Measurements from ENCODE around the gene SNORC. TPM values are rescaled to one million over a fixed set of nuclear protein-coding genes. Genes with fewer than 3 reads are reported as not detected.

SNORC gene
- polyA plus RNA-seq, 1 donor from 2014 or later: 0.68 TPM

DNA sequence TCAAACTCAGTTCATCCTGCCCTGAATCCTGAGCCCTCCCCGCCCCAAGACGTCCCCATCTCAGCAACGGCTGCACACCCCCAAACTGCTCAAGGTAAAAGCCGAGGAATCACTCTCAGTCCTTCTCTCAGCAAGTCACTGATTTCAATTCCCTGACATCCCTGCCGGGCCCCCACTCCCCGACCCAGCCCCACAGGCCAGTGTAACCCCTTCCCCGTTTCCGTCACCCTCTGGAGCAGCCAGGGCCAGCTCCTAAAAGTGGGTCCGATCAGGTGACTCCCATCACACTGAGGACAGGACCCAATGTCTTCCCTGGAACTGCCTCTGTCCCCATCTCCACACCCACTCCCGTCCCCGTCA is 20.5 kb downstream of the SNORC start:
- H3K9ac ChIP-seq (ENCODE audit: low read length): no peak overlapping the region
- H4K20me1 ChIP-seq (ENCODE audit: insufficient read depth): no peaks in the 10 kb centered on the region
- no peaks in the 10 kb centered on the region for H3F3A ChIP-seq (ENCODE audit: insufficient read depth, low read length, poor library complexity, severe bottlenecking)
- H3K9me3 ChIP-seq (ENCODE audit: low read length): no peaks in the 10 kb centered on the region
- no peak overlapping the region for H3K27ac ChIP-seq (ENCODE audit: low read length)
- H3K4me2 ChIP-seq (ENCODE audit: low read length): no peak overlapping the region
- no peaks in the 10 kb centered on the region for H3K79me2 ChIP-seq (replicated peaks; ENCODE audit: insufficient read depth, low read length)
- TF ChIP-seq, protein P1, sequence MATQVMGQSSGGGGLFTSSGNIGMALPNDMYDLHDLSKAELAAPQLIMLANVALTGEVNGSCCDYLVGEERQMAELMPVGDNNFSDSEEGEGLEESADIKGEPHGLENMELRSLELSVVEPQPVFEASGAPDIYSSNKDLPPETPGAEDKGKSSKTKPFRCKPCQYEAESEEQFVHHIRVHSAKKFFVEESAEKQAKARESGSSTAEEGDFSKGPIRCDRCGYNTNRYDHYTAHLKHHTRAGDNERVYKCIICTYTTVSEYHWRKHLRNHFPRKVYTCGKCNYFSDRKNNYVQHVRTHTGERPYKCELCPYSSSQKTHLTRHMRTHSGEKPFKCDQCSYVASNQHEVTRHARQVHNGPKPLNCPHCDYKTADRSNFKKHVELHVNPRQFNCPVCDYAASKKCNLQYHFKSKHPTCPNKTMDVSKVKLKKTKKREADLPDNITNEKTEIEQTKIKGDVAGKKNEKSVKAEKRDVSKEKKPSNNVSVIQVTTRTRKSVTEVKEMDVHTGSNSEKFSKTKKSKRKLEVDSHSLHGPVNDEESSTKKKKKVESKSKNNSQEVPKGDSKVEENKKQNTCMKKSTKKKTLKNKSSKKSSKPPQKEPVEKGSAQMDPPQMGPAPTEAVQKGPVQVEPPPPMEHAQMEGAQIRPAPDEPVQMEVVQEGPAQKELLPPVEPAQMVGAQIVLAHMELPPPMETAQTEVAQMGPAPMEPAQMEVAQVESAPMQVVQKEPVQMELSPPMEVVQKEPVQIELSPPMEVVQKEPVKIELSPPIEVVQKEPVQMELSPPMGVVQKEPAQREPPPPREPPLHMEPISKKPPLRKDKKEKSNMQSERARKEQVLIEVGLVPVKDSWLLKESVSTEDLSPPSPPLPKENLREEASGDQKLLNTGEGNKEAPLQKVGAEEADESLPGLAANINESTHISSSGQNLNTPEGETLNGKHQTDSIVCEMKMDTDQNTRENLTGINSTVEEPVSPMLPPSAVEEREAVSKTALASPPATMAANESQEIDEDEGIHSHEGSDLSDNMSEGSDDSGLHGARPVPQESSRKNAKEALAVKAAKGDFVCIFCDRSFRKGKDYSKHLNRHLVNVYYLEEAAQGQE (IDR thresholded peaks at IDR 0.05; ENCODE audit: borderline replicate concordance): no peak
- TF ChIP-seq, protein P2, sequence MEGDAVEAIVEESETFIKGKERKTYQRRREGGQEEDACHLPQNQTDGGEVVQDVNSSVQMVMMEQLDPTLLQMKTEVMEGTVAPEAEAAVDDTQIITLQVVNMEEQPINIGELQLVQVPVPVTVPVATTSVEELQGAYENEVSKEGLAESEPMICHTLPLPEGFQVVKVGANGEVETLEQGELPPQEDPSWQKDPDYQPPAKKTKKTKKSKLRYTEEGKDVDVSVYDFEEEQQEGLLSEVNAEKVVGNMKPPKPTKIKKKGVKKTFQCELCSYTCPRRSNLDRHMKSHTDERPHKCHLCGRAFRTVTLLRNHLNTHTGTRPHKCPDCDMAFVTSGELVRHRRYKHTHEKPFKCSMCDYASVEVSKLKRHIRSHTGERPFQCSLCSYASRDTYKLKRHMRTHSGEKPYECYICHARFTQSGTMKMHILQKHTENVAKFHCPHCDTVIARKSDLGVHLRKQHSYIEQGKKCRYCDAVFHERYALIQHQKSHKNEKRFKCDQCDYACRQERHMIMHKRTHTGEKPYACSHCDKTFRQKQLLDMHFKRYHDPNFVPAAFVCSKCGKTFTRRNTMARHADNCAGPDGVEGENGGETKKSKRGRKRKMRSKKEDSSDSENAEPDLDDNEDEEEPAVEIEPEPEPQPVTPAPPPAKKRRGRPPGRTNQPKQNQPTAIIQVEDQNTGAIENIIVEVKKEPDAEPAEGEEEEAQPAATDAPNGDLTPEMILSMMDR (IDR thresholded peaks at IDR 0.05; ENCODE audit: poor library complexity, severe bottlenecking): no peak
- TF ChIP-seq MXI1 (conservative IDR thresholded peaks at IDR 0.05; ENCODE audit: poor library complexity, severe bottlenecking): no peak
- no peak for TF ChIP-seq POLR2AphosphoS5 (IDR thresholded peaks at IDR 0.05)
- TF ChIP-seq EP300 (conservative IDR thresholded peaks at IDR 0.05; ENCODE audit: poor library complexity, severe bottlenecking): no peak
- TF ChIP-seq TAF1 (IDR thresholded peaks at IDR 0.05; ENCODE audit: low read depth): no peak
- TF ChIP-seq RAD21 (conservative IDR thresholded peaks at IDR 0.05): no peak
- H2AFZ ChIP-seq (ENCODE audit: low read depth, low read length): no peak overlapping the region
- H3K36me3 ChIP-seq (ENCODE audit: insufficient read depth, low read length): no peaks in the 10 kb centered on the region
- no peak overlapping the region for H3K4me3 ChIP-seq (ENCODE audit: low read length)
- no peaks in the 10 kb centered on the region for H3K27me3 ChIP-seq (ENCODE audit: insufficient read depth, low read depth, low read length)
- no peaks in the 10 kb centered on the region for H3K9me2 ChIP-seq (ENCODE audit: insufficient read depth, low read length)

DNA sequence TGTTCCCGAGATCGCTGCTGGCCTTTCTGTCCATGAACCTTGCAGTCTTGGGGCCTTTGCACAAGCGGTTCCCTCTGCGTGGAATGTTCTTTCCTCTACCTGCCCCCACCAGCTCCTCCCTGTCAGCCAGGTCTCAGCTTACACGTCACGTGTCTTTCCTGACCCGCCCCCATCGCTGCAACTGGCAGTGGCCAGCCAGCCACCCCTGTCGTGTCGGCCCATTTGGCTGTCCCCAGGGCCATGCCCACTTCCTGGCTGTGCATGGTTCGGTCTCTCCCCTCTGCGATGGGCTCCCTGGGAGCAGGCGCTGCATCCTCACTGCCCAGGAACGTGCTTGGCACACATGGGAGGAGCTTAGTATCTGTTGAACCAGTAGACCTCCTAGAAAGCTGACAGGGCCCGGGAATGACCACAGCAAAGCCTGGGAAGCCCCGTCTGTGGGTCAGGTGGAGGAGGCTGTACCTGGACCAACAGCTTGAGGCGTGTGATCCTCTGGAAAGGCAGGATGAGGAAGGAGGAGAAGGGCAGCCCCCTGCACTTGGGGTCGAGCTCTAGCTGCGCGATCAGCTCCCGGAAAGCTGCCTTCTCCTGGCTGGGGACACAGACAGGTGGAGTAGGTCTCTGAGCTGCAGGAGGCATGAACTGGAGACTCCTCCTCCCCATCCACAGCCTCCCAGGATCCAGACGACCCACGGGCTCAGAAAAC is 21.0 kb downstream of the SNORC start:
- H3K79me2 ChIP-seq (replicated peaks; ENCODE audit: insufficient read depth, low read length): no peaks in the 10 kb centered on the region
- no peak overlapping the region for H2AFZ ChIP-seq (ENCODE audit: low read depth, low read length)
- no peaks in the 10 kb centered on the region for H3K9me3 ChIP-seq (ENCODE audit: low read length)
- TF ChIP-seq MXI1 (conservative IDR thresholded peaks at IDR 0.05; ENCODE audit: poor library complexity, severe bottlenecking): no peak
- TF ChIP-seq, protein P2 (IDR thresholded peaks at IDR 0.05; ENCODE audit: poor library complexity, severe bottlenecking): no peak
- no peak for TF ChIP-seq POLR2AphosphoS5 (IDR thresholded peaks at IDR 0.05)
- no peak for TF ChIP-seq SMC3 (conservative IDR thresholded peaks at IDR 0.05; ENCODE audit: poor library complexity)
- TF ChIP-seq EZH2 (IDR thresholded peaks at IDR 0.05; ENCODE audit: borderline replicate concordance, insufficient read depth, low read length, poor library complexity, severe bottlenecking): no peak
- TF ChIP-seq RAD21 (conservative IDR thresholded peaks at IDR 0.05): no peak
- TF ChIP-seq TAF1 (IDR thresholded peaks at IDR 0.05; ENCODE audit: low read depth): no peak
- TF ChIP-seq, protein P1 (IDR thresholded peaks at IDR 0.05; ENCODE audit: borderline replicate concordance): no peak
- TF ChIP-seq EP300 (conservative IDR thresholded peaks at IDR 0.05; ENCODE audit: poor library complexity, severe bottlenecking): no peak
- H3K27ac ChIP-seq (ENCODE audit: low read length): no peak overlapping the region
- no peak overlapping the region for H3K4me3 ChIP-seq (ENCODE audit: low read length)
- no peaks in the 10 kb centered on the region for H3K36me3 ChIP-seq (ENCODE audit: insufficient read depth, low read length)
- no peaks in the 10 kb centered on the region for H3F3A ChIP-seq (ENCODE audit: insufficient read depth, low read length, poor library complexity, severe bottlenecking)
- H4K20me1 ChIP-seq (ENCODE audit: insufficient read depth): no peaks in the 10 kb centered on the region
- no peak overlapping the region for H3K4me2 ChIP-seq (ENCODE audit: low read length)
- H3K27me3 ChIP-seq (ENCODE audit: insufficient read depth, low read depth, low read length): no peaks in the 10 kb centered on the region
- no peak overlapping the region for H3K9ac ChIP-seq (ENCODE audit: low read length)
- H3K9me2 ChIP-seq (ENCODE audit: insufficient read depth, low read length): no peaks in the 10 kb centered on the region

All from neural cell (in vitro differentiated cells).